Measurements from ENCODE around the gene ADH5. TPM values are rescaled to one million over a fixed set of nuclear protein-coding genes. Genes with fewer than 3 reads are reported as not detected.

The ADH5 gene
- total and polyA plus RNA-seq, 9 of the 15 experiments (the other 6 are each of a cell fraction or from before 2014, with no cell fraction given), result 115 to 310 (median 200) TPM

DNA sequence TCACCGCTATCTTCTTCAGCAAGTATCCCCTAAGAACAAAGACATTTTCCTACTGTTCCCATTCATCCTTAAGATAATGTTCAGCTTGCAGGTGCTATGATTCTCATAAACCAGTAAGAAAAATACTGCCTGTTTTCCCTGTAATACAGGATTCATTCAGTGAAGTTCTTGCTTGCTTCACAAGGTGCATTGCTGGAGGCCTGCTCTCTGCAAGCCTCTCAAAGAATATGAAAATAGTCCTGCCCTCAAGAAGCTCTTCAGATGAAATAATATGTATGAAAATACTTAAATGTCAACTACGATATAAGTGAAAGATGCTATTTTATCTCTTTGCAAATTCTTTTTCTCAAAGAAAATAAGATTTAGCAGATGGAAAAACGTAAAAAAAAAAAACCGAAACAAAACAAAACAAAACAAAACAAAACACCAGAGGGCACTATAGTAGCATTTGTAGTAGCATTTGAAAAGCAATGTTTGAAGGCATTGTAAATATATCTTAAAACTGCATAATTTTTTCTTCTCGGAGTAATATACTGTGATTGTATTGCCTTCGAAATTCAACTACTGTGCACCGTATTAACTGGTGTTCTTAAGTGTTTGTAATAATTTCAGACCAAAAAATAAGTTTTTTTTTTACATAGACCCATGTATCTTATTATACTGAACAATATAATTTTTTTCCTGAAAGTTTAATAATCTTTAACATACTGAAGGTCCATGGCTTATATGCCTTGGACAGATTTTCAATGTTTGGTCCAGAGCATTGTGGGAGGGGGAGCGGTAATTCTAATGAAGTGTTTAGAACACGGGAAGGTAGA lies 29.5 kb upstream of the ADH5 start:
- 17% methylated on average over 9 of the region's 9 CpGs for WGBS (ENCODE audit: insufficient coverage, low coverage, missing lambda C conversion rate)
- H4K20me1 ChIP-seq (replicated peaks; ENCODE audit: control insufficient read depth, insufficient read depth, low read length), result no peaks in the 10 kb centered on the region
- FAIRE-seq, result peak; percentile 51
- ATAC-seq, result peak; percentile 59; the same call in 1 of the 3 replicates
- no peak overlapping the region for H3K4me3 ChIP-seq
- H3K4me1 ChIP-seq (replicated peaks in 1 of 2; ENCODE audit: control insufficient read depth in 2 of 2, insufficient read depth in 2 of 2, low read length in 2 of 2), result no peaks in the 10 kb centered on the region
- H3K9ac ChIP-seq (ENCODE audit: insufficient read depth in 1 of 2, low read depth in 2 of 2, low read length in 2 of 2), result no peak overlapping the region
- H3K27ac ChIP-seq (ENCODE audit: extremely low read depth, low read depth, low read length), result no peak overlapping the region
- ChIA-PET CTCF (ENCODE audit: low intra/inter-chr PET ratio) (interaction anchor here (0.7 to 1.9 kb wide), 3 partner anchors 14 to 288 kb away, joined by 4 to 10 read pairs (median 5); no protein-coding TSS in a partner anchor), POLR2A (no interaction called here)
- DNase-seq (ENCODE audit: extremely low read depth in 1 of 4, low spot score in 3 of 4), result peak in 1 of 4 experiments; percentile 15
- H3K27me3 ChIP-seq (ENCODE audit: control insufficient read depth in 2 of 2, insufficient read depth in 2 of 2, low read length in 2 of 2), result no peaks in the 10 kb centered on the region
- in situ Hi-C loops (cut with MboI) (no loop called here), intact Hi-C loops (cut with micrococcal nuclease) (loop anchor here (1.0 to 2.0 kb wide), 2 partner anchors 287 to 345 kb away; no protein-coding TSS in a partner anchor)
- H3K4me2 ChIP-seq (ENCODE audit: insufficient read depth, low read length), result no peak overlapping the region
- no peaks in the 10 kb centered on the region for H3K9me1 ChIP-seq (ENCODE audit: control insufficient read depth, insufficient read depth, low read length)
- H3K9me3 ChIP-seq (replicated peaks; ENCODE audit: control insufficient read depth, insufficient read depth, low read depth, low read length), result no peaks in the 10 kb centered on the region
- peak overlapping the region; percentile 66 for H2AFZ ChIP-seq (ENCODE audit: low read depth, low read length)
- BruUV-seq (replicated peaks), result no TSS peak
- TF ChIP-seq ZFP36 (IDR thresholded peaks at IDR 0.05; ENCODE audit: low read depth, low read length, partially characterized antibody), result no peak
- TF ChIP-seq, protein P1, sequence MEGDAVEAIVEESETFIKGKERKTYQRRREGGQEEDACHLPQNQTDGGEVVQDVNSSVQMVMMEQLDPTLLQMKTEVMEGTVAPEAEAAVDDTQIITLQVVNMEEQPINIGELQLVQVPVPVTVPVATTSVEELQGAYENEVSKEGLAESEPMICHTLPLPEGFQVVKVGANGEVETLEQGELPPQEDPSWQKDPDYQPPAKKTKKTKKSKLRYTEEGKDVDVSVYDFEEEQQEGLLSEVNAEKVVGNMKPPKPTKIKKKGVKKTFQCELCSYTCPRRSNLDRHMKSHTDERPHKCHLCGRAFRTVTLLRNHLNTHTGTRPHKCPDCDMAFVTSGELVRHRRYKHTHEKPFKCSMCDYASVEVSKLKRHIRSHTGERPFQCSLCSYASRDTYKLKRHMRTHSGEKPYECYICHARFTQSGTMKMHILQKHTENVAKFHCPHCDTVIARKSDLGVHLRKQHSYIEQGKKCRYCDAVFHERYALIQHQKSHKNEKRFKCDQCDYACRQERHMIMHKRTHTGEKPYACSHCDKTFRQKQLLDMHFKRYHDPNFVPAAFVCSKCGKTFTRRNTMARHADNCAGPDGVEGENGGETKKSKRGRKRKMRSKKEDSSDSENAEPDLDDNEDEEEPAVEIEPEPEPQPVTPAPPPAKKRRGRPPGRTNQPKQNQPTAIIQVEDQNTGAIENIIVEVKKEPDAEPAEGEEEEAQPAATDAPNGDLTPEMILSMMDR (IDR thresholded peaks at IDR 0.05 in 2 of 3, conservative IDR thresholded peaks at IDR 0.05 in 1 of 3; ENCODE audit: insufficient read depth in 2 of 3, low read depth in 1 of 3, low read length in 3 of 3), result peak in 1 of 3 experiments; percentile 47; a peak in 2 of 6 replicates
- TF ChIP-seq NELFE (IDR thresholded peaks at IDR 0.05; ENCODE audit: insufficient read depth, insufficient read length), result no peak
- TF ChIP-seq ZNF384 (IDR thresholded peaks at IDR 0.05; ENCODE audit: low read depth, low read length), result peak; percentile 69
- TF ChIP-seq SMC3 (conservative IDR thresholded peaks at IDR 0.05; ENCODE audit: insufficient read depth, low read depth, low read length), result peak; percentile 36; the same call in 1 of the 2 replicates
- no peaks in the 10 kb centered on the region for H3K79me2 ChIP-seq (ENCODE audit: control insufficient read depth, insufficient read depth, low read length)
- H3K36me3 ChIP-seq (ENCODE audit: control insufficient read depth, insufficient read depth, low read length), result no peaks in the 10 kb centered on the region
